ENCODE data around the gene ZNF804B. TPM values are rescaled to one million over a fixed set of nuclear protein-coding genes. Genes with fewer than 3 reads are reported as not detected.
A peak's percentile ranks its signal among the peaks of the same experiment; 100 is the strongest.

The ZNF804B gene
- total RNA-seq, 1 experiment from 2014 or later, result not detected

- TF ChIP-seq EZH2phosphoT487 (IDR thresholded peaks at IDR 0.05; ENCODE audit: borderline replicate concordance, low read length) (no peak), CTCF (conservative IDR thresholded peaks at IDR 0.05; ENCODE audit: low read depth, low read length) (no peak), EZH2 (IDR thresholded peaks at IDR 0.05; ENCODE audit: low read length, unreplicated experiment) (no peak)
- H3K9me2 ChIP-seq (replicated peaks; ENCODE audit: low read length), result no peaks in the 10 kb centered on the region
- POLR2A ChIA-PET (ENCODE audit: unreplicated experiment), result no interaction called here
- no peak overlapping the region for H3K4me2 ChIP-seq (ENCODE audit: low read length)
- DNase-seq, result no peak
- no peaks in the 10 kb centered on the region for H3K9me3 ChIP-seq (ENCODE audit: low read length)
- H3K27me3 ChIP-seq (ENCODE audit: low read length), result no peaks in the 10 kb centered on the region
- no peak overlapping the region for H2AFZ ChIP-seq (ENCODE audit: low read length)
- no peak overlapping the region for H3K4me3 ChIP-seq (ENCODE audit: low read length)
- no peaks in the 10 kb centered on the region for H3F3A ChIP-seq (ENCODE audit: low read length, unreplicated experiment)
- H4K20me1 ChIP-seq (ENCODE audit: low read length), result no peaks in the 10 kb centered on the region
- intact Hi-C loops (cut with micrococcal nuclease), result no loop called here
- peak; percentile 54; the same call in 1 of the 2 replicates for ATAC-seq
- no peak overlapping the region for H3K27ac ChIP-seq (ENCODE audit: low read length)
- no peaks in the 10 kb centered on the region for H3K36me3 ChIP-seq (ENCODE audit: low read depth, low read length)
- no peaks in the 10 kb centered on the region for H3K4me1 ChIP-seq (ENCODE audit: insufficient read depth, low read length)
- CTCF ChIA-PET, result no interaction called here
- H3K79me2 ChIP-seq (ENCODE audit: low read length), result no peaks in the 10 kb centered on the region
- BruUV-seq (replicated peaks), result no TSS peak
- H3K9ac ChIP-seq (ENCODE audit: low read length), result no peak overlapping the region
Observed at GRCh38 chr7:89042940-89043339, 283.4 kb downstream of the ZNF804B start.

- ATAC-seq, result no peak
- no peak for TF ChIP-seq CTCF (conservative IDR thresholded peaks at IDR 0.05; ENCODE audit: low read depth, low read length)
- TF ChIP-seq EZH2phosphoT487 (IDR thresholded peaks at IDR 0.05; ENCODE audit: borderline replicate concordance, low read length), result no peak
- no peak for TF ChIP-seq EZH2 (IDR thresholded peaks at IDR 0.05; ENCODE audit: low read length, unreplicated experiment)
Observed at GRCh38 chr7:89049043-89049442, 289.5 kb downstream of the ZNF804B start.

GRCh38 chr7:89053130-89053529, 293.6 kb downstream of the ZNF804B start:
- no peak overlapping the region for H3K9ac ChIP-seq (ENCODE audit: low read length)
- ATAC-seq (no peak), DNase-seq (no peak)
- no peaks in the 10 kb centered on the region for H3K9me2 ChIP-seq (replicated peaks; ENCODE audit: low read length)
- no peaks in the 10 kb centered on the region for H3K79me2 ChIP-seq (ENCODE audit: low read length)
- H3K27me3 ChIP-seq (ENCODE audit: low read length), result no peaks in the 10 kb centered on the region
- no peak overlapping the region for H2AFZ ChIP-seq (ENCODE audit: low read length)
- no peak overlapping the region for H3K4me2 ChIP-seq (ENCODE audit: low read length)
- no TSS peak for BruUV-seq (replicated peaks)
- ChIA-PET CTCF (no interaction called here), POLR2A (ENCODE audit: unreplicated experiment) (no interaction called here)
- H3K4me3 ChIP-seq (ENCODE audit: low read length), result no peak overlapping the region
- no peaks in the 10 kb centered on the region for H3F3A ChIP-seq (ENCODE audit: low read length, unreplicated experiment)
- H3K9me3 ChIP-seq (ENCODE audit: low read length), result no peaks in the 10 kb centered on the region
- no peak overlapping the region for H3K27ac ChIP-seq (ENCODE audit: low read length)
- no peaks in the 10 kb centered on the region for H4K20me1 ChIP-seq (ENCODE audit: low read length)
- intact Hi-C loops (cut with micrococcal nuclease), result no loop called here
- H3K36me3 ChIP-seq (ENCODE audit: low read depth, low read length), result no peaks in the 10 kb centered on the region
- no peaks in the 10 kb centered on the region for H3K4me1 ChIP-seq (ENCODE audit: insufficient read depth, low read length)
- TF ChIP-seq CTCF (conservative IDR thresholded peaks at IDR 0.05; ENCODE audit: low read depth, low read length), result no peak
- TF ChIP-seq EZH2 (IDR thresholded peaks at IDR 0.05; ENCODE audit: low read length, unreplicated experiment), result no peak
- no peak for TF ChIP-seq EZH2phosphoT487 (IDR thresholded peaks at IDR 0.05; ENCODE audit: borderline replicate concordance, low read length)

More at GRCh38 chr7:89049043-89049442, 289.5 kb downstream of the ZNF804B start:
- no peak overlapping the region for H3K4me3 ChIP-seq (ENCODE audit: low read length)
- H3K4me2 ChIP-seq (ENCODE audit: low read length), result no peak overlapping the region
- no peak overlapping the region for H3K9ac ChIP-seq (ENCODE audit: low read length)
- ChIA-PET CTCF (no interaction called here), POLR2A (ENCODE audit: unreplicated experiment) (no interaction called here)
- H3K36me3 ChIP-seq (ENCODE audit: low read depth, low read length), result no peaks in the 10 kb centered on the region
- no peaks in the 10 kb centered on the region for H3K27me3 ChIP-seq (ENCODE audit: low read length)
- H3K4me1 ChIP-seq (ENCODE audit: insufficient read depth, low read length), result no peaks in the 10 kb centered on the region
- no peak overlapping the region for H3K27ac ChIP-seq (ENCODE audit: low read length)
- H4K20me1 ChIP-seq (ENCODE audit: low read length), result no peaks in the 10 kb centered on the region
- no peaks in the 10 kb centered on the region for H3K79me2 ChIP-seq (ENCODE audit: low read length)
- H3F3A ChIP-seq (ENCODE audit: low read length, unreplicated experiment), result no peaks in the 10 kb centered on the region
- no peak overlapping the region for H2AFZ ChIP-seq (ENCODE audit: low read length)
- BruUV-seq (replicated peaks), result no TSS peak
- intact Hi-C loops (cut with micrococcal nuclease), result no loop called here
- H3K9me2 ChIP-seq (replicated peaks; ENCODE audit: low read length), result no peaks in the 10 kb centered on the region
- no peak for DNase-seq
- H3K9me3 ChIP-seq (ENCODE audit: low read length), result no peaks in the 10 kb centered on the region
